ENCODE data around the gene KIN.
A peak's percentile ranks its signal among the peaks of the same experiment; 100 is the strongest.
"Not testable (repeated sequence)": the region's sequence is repeated elsewhere in the genome, so short reads cannot be mapped to it uniquely, and the experiment has no call there.

The KIN gene

GRCh38 chr10:7792541-7792940 lies 4.7 kb upstream of the KIN start:
- DNase-seq = no peak

GRCh38 chr10:7789390-7789789 lies 1.6 kb upstream of the KIN start:
- no peak for DNase-seq

- DNase-seq = peak in 1 of 2 experiments; percentile 23
These were observed 970 bp upstream of the KIN start for GRCh38 chr10:7788639-7789286.

- DNase-seq = no peak
These were observed 490 bp downstream of the KIN start for GRCh38 chr10:7787150-7787856.

- no peak for DNase-seq
These were observed 1.4 kb downstream of the KIN start for GRCh38 chr10:7786430-7786829.

GRCh38 chr10:7782194-7782593 lies 5.6 kb downstream of the KIN start:
- DNase-seq = not testable (repeated sequence)

- DNase-seq = no peak
These were observed 11.0 kb downstream of the KIN start for GRCh38 chr10:7776777-7777176.

- DNase-seq = no peak
These were observed 13.7 kb downstream of the KIN start for GRCh38 chr10:7773845-7774801.

GRCh38 chr10:7768417-7768816 lies 19.4 kb downstream of the KIN start:
- DNase-seq = no peak

GRCh38 chr10:7767209-7767608 lies 20.6 kb downstream of the KIN start:
- DNase-seq = no peak

GRCh38 chr10:7766241-7766640 lies 21.6 kb downstream of the KIN start:
- no peak for DNase-seq

GRCh38 chr10:7763929-7764328 lies 23.9 kb downstream of the KIN start:
- DNase-seq = no peak

GRCh38 chr10:7756360-7756992 lies 31.3 kb downstream of the KIN start:
- peak; percentile 0 to 15 for DNase-seq

GRCh38 chr10:7755103-7755502 lies 32.7 kb downstream of the KIN start:
- no peak for DNase-seq

GRCh38 chr10:7752251-7752650 lies 35.5 kb downstream of the KIN start:
- no peak for DNase-seq

- no peak for DNase-seq
These were observed 37.6 kb downstream of the KIN start for GRCh38 chr10:7750222-7750621.

GRCh38 chr10:7748637-7749036 lies 39.2 kb downstream of the KIN start:
- DNase-seq = not testable (repeated sequence)

GRCh38 chr10:7744307-7744706 lies 43.5 kb downstream of the KIN start:
- no peak for DNase-seq

GRCh38 chr10:7738536-7739407 lies 49.0 kb downstream of the KIN start:
- DNase-seq = no peak

- no peak for DNase-seq
These were observed 53.0 kb downstream of the KIN start for GRCh38 chr10:7734821-7735220.

- no peak for DNase-seq
These were observed 64.8 kb downstream of the KIN start for GRCh38 chr10:7722927-7723529.

GRCh38 chr10:7720478-7720877 lies 67.3 kb downstream of the KIN start:
- DNase-seq = no peak
